HepG2 (cell line): ENCODE data around the gene TAF6. TPM values are rescaled to one million over a fixed set of nuclear protein-coding genes. Genes with fewer than 3 reads are reported as not detected.
A peak's percentile ranks its signal among the peaks of the same experiment; 100 is the strongest.

Experiments
- AGO2 ChIP-seq: fragments of 200-400 bp; formaldehyde crosslinking; optimal IDR thresholded peaks from 2 replicates; pipeline ENCODE3; 2017; ENCODE audit warnings: mild to moderate bottlenecking, low read depth, low read length, moderate library complexity
- AHDC1 ChIP-seq: sonication (generic); formaldehyde crosslinking; IDR thresholded peaks from 2 replicates; pipeline ENCODE4 v1.5.1; 2020; ENCODE audit warnings: mild to moderate bottlenecking, missing genetic modification reagents, borderline replicate concordance
- DR1 ChIP-seq: sonication (generic); formaldehyde crosslinking; IDR thresholded peaks from 2 replicates; pipeline ENCODE4 v1.8.0; 2021; ENCODE audit warnings: mild to moderate bottlenecking, missing genetic modification reagents, inconsistent platforms
- KAT8 ChIP-seq: IDR thresholded peaks from 2 replicates; pipeline ENCODE4 v1.6.1; 2016; ENCODE audit warnings: missing genetic modification reagents, missing compliant biosample characterization
- MAFK ChIP-seq, 2 experiments: IDR thresholded peaks in 1 of 2; conservative IDR thresholded peaks in 1 of 2; 2 replicates each; pipeline ENCODE4 v1.6.1; 2011; ENCODE audit warnings: improper control_type of control experiment in 2 of 2, low read length in 2 of 2
- NFYB ChIP-seq: sonication (generic); formaldehyde crosslinking; IDR thresholded peaks from 2 replicates; pipeline ENCODE4 v1.4.0; 2020; ENCODE audit warnings: missing genetic modification reagents
- PAX8 ChIP-seq: sonication (generic); formaldehyde crosslinking; IDR thresholded peaks from 2 replicates; pipeline ENCODE4 v1.8.0; 2022; ENCODE audit warnings: mild to moderate bottlenecking, missing genetic modification reagents, borderline replicate concordance
- PRDM4 ChIP-seq: sonication (generic); formaldehyde crosslinking; IDR thresholded peaks from 2 replicates; pipeline ENCODE4 v1.9.0; 2021; ENCODE audit warnings: missing genetic modification reagents, borderline replicate concordance
- TCF7L2 ChIP-seq: IDR thresholded peaks from 2 replicates; pipeline ENCODE4 v1.6.1; 2011; ENCODE audit warnings: mild to moderate bottlenecking, low read depth, low read length, moderate library complexity
- ZNF138 ChIP-seq: sonication (generic); formaldehyde crosslinking; IDR thresholded peaks from 2 replicates; pipeline ENCODE4 v1.5.0; 2020; ENCODE audit warnings: mild to moderate bottlenecking, low read depth, missing genetic modification reagents
- ZNF34 ChIP-seq: sonication (generic); formaldehyde crosslinking; IDR thresholded peaks from 2 replicates; pipeline ENCODE4 v1.4.0; 2020; ENCODE audit warnings: mild to moderate bottlenecking, missing genetic modification reagents, borderline replicate concordance
- ZNF468 ChIP-seq: sonication (generic); formaldehyde crosslinking; IDR thresholded peaks from 2 replicates; pipeline ENCODE4 v1.8.0; 2022; ENCODE audit warnings: mild to moderate bottlenecking, moderate library complexity, missing genetic modification reagents
- ZNF556 ChIP-seq: sonication (generic); formaldehyde crosslinking; IDR thresholded peaks from 2 replicates; pipeline ENCODE4 v1.4.0; 2020; ENCODE audit warnings: mild to moderate bottlenecking, missing genetic modification reagents, borderline replicate concordance
- ZNF619 ChIP-seq: sonication (generic); formaldehyde crosslinking; IDR thresholded peaks from 2 replicates; pipeline ENCODE4 v1.4.0; 2020; ENCODE audit warnings: mild to moderate bottlenecking, missing genetic modification reagents
- ZNF746 ChIP-seq: sonication (generic); formaldehyde crosslinking; IDR thresholded peaks from 2 replicates; pipeline ENCODE4 v1.8.0; 2022; ENCODE audit warnings: mild to moderate bottlenecking, missing genetic modification reagents
- ZNF749 ChIP-seq: sonication (generic); formaldehyde crosslinking; IDR thresholded peaks from 2 replicates; pipeline ENCODE4 v1.8.0; 2022; ENCODE audit warnings: mild to moderate bottlenecking, missing genetic modification reagents, moderate library complexity, borderline replicate concordance
- ZNF75D ChIP-seq: sonication (generic); formaldehyde crosslinking; IDR thresholded peaks from 2 replicates; pipeline ENCODE4 v1.8.1; 2023; ENCODE audit warnings: missing genetic modification reagents, mild to moderate bottlenecking, borderline replicate concordance
- ZNF777 ChIP-seq: sonication (generic); formaldehyde crosslinking; IDR thresholded peaks from 2 replicates; pipeline ENCODE4 v1.4.0; 2020; ENCODE audit warnings: missing genetic modification reagents
- polyA plus RNA-seq, 8 experiments: library from polyadenylated mRNA; depleted of rRNA in 3 of 8; stranded (reverse) in 7 of 8; unstranded in 1 of 8; fragments of >200 nt; fragmentation: Illumina TruSeq in 4 of 8; extraction: Trizol in 4 of 8; gene quantifications; 2 replicates each; pipeline versions ENCODE4 v1.2.1 to v1.2.3, GENCODE V29; 2011 to 2016; ENCODE audit warnings: low read depth in 4 of 8, missing spikeins in 1 of 8, mixed read lengths in 1 of 8; ENCODE audit not compliant: insufficient read depth in 1 of 8
- total RNA-seq, 5 experiments: library from RNA; depleted of rRNA; stranded (reverse); fragments of >200 nt; fragmentation: Illumina TruSeq; extraction: Trizol; gene quantifications; 2 replicates each; pipeline ENCODE4 v1.2.3, GENCODE V29; 2016; ENCODE audit warnings: low read depth in 1 of 5

Gene TAF6
- total and polyA plus RNA-seq, 2 of the 13 experiments (the other 11 are each of a cell fraction or from before 2014, with no cell fraction given) = 12.9 to 18.8 TPM

- TF ChIP-seq ZNF468 (CRISPR knock-in tag) (peak; percentile 50; the same call in 1 of the 2 replicates), AGO2 (no peak), ZNF556 (CRISPR knock-in tag) (no peak), ZNF746 (CRISPR knock-in tag) (no peak), TCF7L2 (no peak), ZNF34 (CRISPR knock-in tag) (no peak), NFYB (CRISPR knock-in tag) (no peak), ZNF749 (CRISPR knock-in tag) (no peak), AHDC1 (no peak; the same call in 1 of the 2 replicates), MAFK (conservative IDR thresholded peaks at IDR 0.05 in 1 of 2, IDR thresholded peaks at IDR 0.05 in 1 of 2; ENCODE audit: low read length in 2 of 2) (no peak), PRDM4 (no peak), ZNF138 (no peak), KAT8 (CRISPR knock-in tag) (no peak; the same call in 1 of the 2 replicates), ZNF75D (CRISPR knock-in tag) (no peak), PAX8 (no peak), ZNF619 (CRISPR knock-in tag) (no peak; the same call in 1 of the 2 replicates), ZNF777 (CRISPR knock-in tag) (peak; percentile 87), DR1 (CRISPR knock-in tag) (no peak; the same call in none of the 2 replicates)
These were observed 8.0 kb upstream of the TAF6 start, which contains the start of gene MBLAC1 (continued) for GRCh38 chr7:100126931-100127865.
